GM21381 (cell line): ENCODE data around the gene GAREM2.
"Not testable (repeated sequence)": the region's sequence is repeated elsewhere in the genome, so short reads cannot be mapped to it uniquely, and the experiment has no call there.

Experiments used
- ATAC-seq: cut with Tn5 transposase; IDR thresholded peaks from one replicate; pipeline ENCODE4 v1.9.1; 2021; ENCODE audit warnings: mild to moderate bottlenecking, moderate library complexity; ENCODE audit not compliant: unreplicated experiment

GAREM2 gene

GRCh38 chr2:26172871-26173775 is at the start of gene GAREM2:
Gene GAREM2, plus strand, starts transcription at chr2:26173088. Its CDS starts 133 bp downstream, at chr2:26173221.
- ATAC-seq, result no peak

- no peak for ATAC-seq
Measured at GRCh38 chr2:26123426-26123825, 49.5 kb upstream of the GAREM2 start.

GRCh38 chr2:26126074-26126473 is 46.8 kb upstream of the GAREM2 start:
- ATAC-seq, result no peak

- no peak for ATAC-seq
Measured at GRCh38 chr2:26128176-26128575, 44.7 kb upstream of the GAREM2 start.

- ATAC-seq, result no peak
Measured at GRCh38 chr2:26130763-26131162, 42.1 kb upstream of the GAREM2 start.

GRCh38 chr2:26136451-26136850 is 36.4 kb upstream of the GAREM2 start:
- ATAC-seq, result no peak

- ATAC-seq, result no peak
Measured at GRCh38 chr2:26139269-26140183, 33.4 kb upstream of the GAREM2 start.

- no peak for ATAC-seq
Measured at GRCh38 chr2:26141145-26141769, 31.6 kb upstream of the GAREM2 start.

- no peak for ATAC-seq
Measured at GRCh38 chr2:26144031-26144430, 28.9 kb upstream of the GAREM2 start.

GRCh38 chr2:26144953-26145680 is 27.8 kb upstream of the GAREM2 start:
- no peak for ATAC-seq

GRCh38 chr2:26148501-26148900 is 24.4 kb upstream of the GAREM2 start:
- no peak for ATAC-seq

GRCh38 chr2:26150243-26150642 is 22.6 kb upstream of the GAREM2 start:
- ATAC-seq, result no peak

GRCh38 chr2:26157580-26157979 is 15.3 kb upstream of the GAREM2 start:
- ATAC-seq, result no peak

- no peak for ATAC-seq
Measured at GRCh38 chr2:26161926-26162325, 11.0 kb upstream of the GAREM2 start.

GRCh38 chr2:26162963-26163362 is 9.9 kb upstream of the GAREM2 start:
- ATAC-seq, result no peak

- no peak for ATAC-seq
Measured at GRCh38 chr2:26164231-26164630, 8.7 kb upstream of the GAREM2 start.

GRCh38 chr2:26164641-26165211 is 8.2 kb upstream of the GAREM2 start:
- ATAC-seq, result no peak

GRCh38 chr2:26165403-26165802 is 7.5 kb upstream of the GAREM2 start:
- ATAC-seq, result no peak

GRCh38 chr2:26166541-26166940 is 6.3 kb upstream of the GAREM2 start:
- not testable (repeated sequence) for ATAC-seq

- ATAC-seq, result no peak
Measured at GRCh38 chr2:26168785-26169184, 4.1 kb upstream of the GAREM2 start.
